GM23338 (cell line): ENCODE results near the gene SPARC.

ENCODE experiments used
- CREB1 ChIP-seq: fragments of 250-450 bp; sonication (Bioruptor Pico); IDR thresholded peaks from 2 replicates; pipeline ENCODE4 v1.5.0; 2020; ENCODE audit warnings: low read depth, mild to moderate bottlenecking, moderate library complexity
- EZH2 ChIP-seq: fragments of 200-600 bp; sonication (generic); IDR thresholded peaks from one replicate; pipeline ENCODE4 v1.8.0; 2017; ENCODE audit warnings: antibody characterized with exemption, mild to moderate bottlenecking, low read depth; ENCODE audit not compliant: unreplicated experiment
- EZH2phosphoT487 ChIP-seq: fragments of 200-600 bp; sonication (generic); IDR thresholded peaks from one replicate; pipeline ENCODE4 v1.8.1; 2018; ENCODE audit warnings: antibody characterized with exemption; ENCODE audit not compliant: unreplicated experiment
- JUNB ChIP-seq: IDR thresholded peaks from one replicate; pipeline ENCODE4 v1.6.1; 2016; ENCODE audit warnings: antibody characterized with exemption; ENCODE audit not compliant: unreplicated experiment
- NANOG ChIP-seq: IDR thresholded peaks from 2 replicates; pipeline ENCODE4 v1.6.1; 2016; ENCODE audit warnings: antibody characterized with exemption, borderline replicate concordance
- POLR2AphosphoS5 ChIP-seq: IDR thresholded peaks from 2 replicates; pipeline ENCODE4 v1.6.1; 2016; ENCODE audit warnings: antibody characterized with exemption, low read depth
- STAT1 ChIP-seq: IDR thresholded peaks from one replicate; pipeline ENCODE4 v1.6.1; 2016; ENCODE audit warnings: antibody characterized with exemption; ENCODE audit not compliant: unreplicated experiment
- ZNF331 ChIP-seq: fragments of 250-450 bp; sonication (Bioruptor Pico); IDR thresholded peaks from 2 replicates; pipeline ENCODE4 v1.5.0; 2020; ENCODE audit warnings: low read depth, mild to moderate bottlenecking, moderate library complexity
- TF ChIP-seq, protein P1 (sequence below), 2 experiments: fragments of 200-600 bp in 1 of 2; sonication (generic) in 1 of 2; conservative IDR thresholded peaks; 2 replicates each; pipeline versions ENCODE4 v1.5.1 to v1.6.1; 2016 to 2017; ENCODE audit warnings: antibody characterized with exemption in 2 of 2, low read depth in 2 of 2, mild to moderate bottlenecking in 2 of 2, moderate library complexity in 1 of 2
- TF ChIP-seq, protein P2 (sequence below): IDR thresholded peaks from one replicate; pipeline ENCODE4 v1.6.1; 2018; ENCODE audit warnings: antibody characterized with exemption; ENCODE audit not compliant: unreplicated experiment
- TF ChIP-seq, protein P3 (sequence below): IDR thresholded peaks from 2 replicates; pipeline ENCODE4 v1.6.1; 2016; ENCODE audit warnings: antibody characterized with exemption

DNA sequence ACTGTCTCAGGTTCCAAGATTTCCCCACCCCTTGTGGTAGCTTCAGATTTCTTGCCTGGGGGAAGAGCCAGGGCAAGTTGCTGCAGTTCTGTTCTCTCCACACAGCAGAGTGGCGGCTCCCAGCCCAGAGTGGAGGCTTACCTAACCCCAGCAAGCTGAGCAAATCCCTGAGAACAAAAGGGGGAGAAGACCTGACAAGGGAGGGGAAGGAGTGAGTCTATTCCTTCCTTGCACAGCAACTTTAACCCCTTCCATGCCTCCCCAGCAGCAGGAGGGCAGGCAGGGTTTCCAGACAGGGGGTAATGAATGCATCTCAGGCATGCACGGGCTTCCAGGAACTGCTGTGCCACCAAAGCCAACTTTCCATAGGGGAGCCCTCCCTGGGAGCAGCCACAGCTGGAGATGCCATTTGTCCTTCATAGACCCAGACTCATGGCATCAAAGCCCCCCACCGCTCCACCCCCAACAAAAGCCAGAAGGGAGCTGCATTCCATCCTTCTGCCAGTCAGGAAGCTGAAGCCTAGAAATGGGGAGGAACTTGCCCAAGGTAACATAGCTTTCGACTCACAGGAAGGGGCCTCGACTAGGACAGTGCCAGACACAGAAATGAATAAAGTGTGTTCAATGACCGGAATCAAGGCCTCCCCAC is 66.8 kb downstream of the SPARC start:
- TF ChIP-seq, protein P1, sequence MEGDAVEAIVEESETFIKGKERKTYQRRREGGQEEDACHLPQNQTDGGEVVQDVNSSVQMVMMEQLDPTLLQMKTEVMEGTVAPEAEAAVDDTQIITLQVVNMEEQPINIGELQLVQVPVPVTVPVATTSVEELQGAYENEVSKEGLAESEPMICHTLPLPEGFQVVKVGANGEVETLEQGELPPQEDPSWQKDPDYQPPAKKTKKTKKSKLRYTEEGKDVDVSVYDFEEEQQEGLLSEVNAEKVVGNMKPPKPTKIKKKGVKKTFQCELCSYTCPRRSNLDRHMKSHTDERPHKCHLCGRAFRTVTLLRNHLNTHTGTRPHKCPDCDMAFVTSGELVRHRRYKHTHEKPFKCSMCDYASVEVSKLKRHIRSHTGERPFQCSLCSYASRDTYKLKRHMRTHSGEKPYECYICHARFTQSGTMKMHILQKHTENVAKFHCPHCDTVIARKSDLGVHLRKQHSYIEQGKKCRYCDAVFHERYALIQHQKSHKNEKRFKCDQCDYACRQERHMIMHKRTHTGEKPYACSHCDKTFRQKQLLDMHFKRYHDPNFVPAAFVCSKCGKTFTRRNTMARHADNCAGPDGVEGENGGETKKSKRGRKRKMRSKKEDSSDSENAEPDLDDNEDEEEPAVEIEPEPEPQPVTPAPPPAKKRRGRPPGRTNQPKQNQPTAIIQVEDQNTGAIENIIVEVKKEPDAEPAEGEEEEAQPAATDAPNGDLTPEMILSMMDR (conservative IDR thresholded peaks at IDR 0.05; ENCODE audit: low read depth in 2 of 2), result no peak
- TF ChIP-seq, protein P2, sequence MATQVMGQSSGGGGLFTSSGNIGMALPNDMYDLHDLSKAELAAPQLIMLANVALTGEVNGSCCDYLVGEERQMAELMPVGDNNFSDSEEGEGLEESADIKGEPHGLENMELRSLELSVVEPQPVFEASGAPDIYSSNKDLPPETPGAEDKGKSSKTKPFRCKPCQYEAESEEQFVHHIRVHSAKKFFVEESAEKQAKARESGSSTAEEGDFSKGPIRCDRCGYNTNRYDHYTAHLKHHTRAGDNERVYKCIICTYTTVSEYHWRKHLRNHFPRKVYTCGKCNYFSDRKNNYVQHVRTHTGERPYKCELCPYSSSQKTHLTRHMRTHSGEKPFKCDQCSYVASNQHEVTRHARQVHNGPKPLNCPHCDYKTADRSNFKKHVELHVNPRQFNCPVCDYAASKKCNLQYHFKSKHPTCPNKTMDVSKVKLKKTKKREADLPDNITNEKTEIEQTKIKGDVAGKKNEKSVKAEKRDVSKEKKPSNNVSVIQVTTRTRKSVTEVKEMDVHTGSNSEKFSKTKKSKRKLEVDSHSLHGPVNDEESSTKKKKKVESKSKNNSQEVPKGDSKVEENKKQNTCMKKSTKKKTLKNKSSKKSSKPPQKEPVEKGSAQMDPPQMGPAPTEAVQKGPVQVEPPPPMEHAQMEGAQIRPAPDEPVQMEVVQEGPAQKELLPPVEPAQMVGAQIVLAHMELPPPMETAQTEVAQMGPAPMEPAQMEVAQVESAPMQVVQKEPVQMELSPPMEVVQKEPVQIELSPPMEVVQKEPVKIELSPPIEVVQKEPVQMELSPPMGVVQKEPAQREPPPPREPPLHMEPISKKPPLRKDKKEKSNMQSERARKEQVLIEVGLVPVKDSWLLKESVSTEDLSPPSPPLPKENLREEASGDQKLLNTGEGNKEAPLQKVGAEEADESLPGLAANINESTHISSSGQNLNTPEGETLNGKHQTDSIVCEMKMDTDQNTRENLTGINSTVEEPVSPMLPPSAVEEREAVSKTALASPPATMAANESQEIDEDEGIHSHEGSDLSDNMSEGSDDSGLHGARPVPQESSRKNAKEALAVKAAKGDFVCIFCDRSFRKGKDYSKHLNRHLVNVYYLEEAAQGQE, result no peak
- no peak for TF ChIP-seq STAT1
- no peak for TF ChIP-seq EZH2phosphoT487
- no peak for TF ChIP-seq EZH2
- TF ChIP-seq POLR2AphosphoS5, result no peak
- TF ChIP-seq JUNB, result no peak
- no peak for TF ChIP-seq CREB1 (CRISPR knock-in tag)
- TF ChIP-seq, protein P3, sequence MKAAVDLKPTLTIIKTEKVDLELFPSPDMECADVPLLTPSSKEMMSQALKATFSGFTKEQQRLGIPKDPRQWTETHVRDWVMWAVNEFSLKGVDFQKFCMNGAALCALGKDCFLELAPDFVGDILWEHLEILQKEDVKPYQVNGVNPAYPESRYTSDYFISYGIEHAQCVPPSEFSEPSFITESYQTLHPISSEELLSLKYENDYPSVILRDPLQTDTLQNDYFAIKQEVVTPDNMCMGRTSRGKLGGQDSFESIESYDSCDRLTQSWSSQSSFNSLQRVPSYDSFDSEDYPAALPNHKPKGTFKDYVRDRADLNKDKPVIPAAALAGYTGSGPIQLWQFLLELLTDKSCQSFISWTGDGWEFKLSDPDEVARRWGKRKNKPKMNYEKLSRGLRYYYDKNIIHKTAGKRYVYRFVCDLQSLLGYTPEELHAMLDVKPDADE, result no peak
- TF ChIP-seq NANOG, result no peak
- TF ChIP-seq ZNF331, result no peak
